ENCODE measurements around the gene CLCN6. TPM values are rescaled to one million over a fixed set of nuclear protein-coding genes. Genes with fewer than 3 reads are reported as not detected.

Gene CLCN6
- total and polyA plus RNA-seq, 10 of the 15 experiments (the other 5 are each of a cell fraction or from before 2014, with no cell fraction given), result 2.2 to 20.9 (median 10.2) TPM

DNA sequence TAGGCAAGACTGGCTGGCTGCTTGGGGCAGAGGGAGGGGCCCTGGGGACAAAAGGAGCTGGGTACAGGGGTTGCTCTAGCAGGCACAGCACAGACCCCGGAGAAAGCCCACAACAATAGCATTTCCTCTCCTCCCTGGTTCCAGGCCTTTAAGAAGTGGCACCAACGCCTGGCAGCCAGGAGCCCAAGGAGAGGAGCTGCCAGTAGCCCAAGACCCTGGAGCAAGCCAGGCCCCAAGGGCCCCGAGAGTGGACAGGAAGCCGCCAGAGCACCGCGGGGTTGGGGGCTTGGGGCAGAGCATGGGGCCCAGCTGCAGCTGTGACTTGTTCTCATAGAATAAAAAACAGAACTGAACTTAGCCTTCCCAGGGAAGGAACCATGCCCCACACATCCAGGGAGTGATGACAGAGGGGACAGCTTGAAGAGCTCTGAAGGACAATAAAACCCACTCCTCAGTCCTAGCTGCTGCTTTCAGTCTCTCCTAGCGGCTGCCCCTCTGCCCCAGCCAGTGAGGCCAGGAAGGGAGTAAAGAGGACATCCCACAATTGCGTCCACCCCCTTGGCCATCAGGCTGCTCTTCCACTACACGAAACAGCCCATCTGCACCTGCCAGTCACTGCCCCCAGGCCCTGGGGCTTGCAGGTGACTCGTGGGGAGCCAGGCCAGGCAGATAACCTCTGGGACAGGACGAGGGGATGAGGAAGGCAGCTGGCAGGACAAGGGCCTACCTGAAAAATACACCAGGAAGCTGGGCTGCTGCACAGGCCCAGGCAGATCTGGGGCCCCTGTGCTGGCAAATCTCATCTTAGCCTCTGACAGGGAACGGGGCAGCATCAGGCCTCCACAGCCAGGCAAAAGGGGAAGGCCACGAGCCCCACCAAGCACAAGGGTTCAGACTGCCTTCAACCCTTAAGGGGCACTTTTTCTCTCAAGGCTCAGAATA is 16.6 kb upstream of the CLCN6 start (continued):
- TF ChIP-seq, protein P1, sequence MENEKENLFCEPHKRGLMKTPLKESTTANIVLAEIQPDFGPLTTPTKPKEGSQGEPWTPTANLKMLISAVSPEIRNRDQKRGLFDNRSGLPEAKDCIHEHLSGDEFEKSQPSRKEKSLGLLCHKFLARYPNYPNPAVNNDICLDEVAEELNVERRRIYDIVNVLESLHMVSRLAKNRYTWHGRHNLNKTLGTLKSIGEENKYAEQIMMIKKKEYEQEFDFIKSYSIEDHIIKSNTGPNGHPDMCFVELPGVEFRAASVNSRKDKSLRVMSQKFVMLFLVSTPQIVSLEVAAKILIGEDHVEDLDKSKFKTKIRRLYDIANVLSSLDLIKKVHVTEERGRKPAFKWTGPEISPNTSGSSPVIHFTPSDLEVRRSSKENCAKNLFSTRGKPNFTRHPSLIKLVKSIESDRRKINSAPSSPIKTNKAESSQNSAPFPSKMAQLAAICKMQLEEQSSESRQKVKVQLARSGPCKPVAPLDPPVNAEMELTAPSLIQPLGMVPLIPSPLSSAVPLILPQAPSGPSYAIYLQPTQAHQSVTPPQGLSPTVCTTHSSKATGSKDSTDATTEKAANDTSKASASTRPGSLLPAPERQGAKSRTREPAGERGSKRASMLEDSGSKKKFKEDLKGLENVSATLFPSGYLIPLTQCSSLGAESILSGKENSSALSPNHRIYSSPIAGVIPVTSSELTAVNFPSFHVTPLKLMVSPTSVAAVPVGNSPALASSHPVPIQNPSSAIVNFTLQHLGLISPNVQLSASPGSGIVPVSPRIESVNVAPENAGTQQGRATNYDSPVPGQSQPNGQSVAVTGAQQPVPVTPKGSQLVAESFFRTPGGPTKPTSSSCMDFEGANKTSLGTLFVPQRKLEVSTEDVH (IDR thresholded peaks at IDR 0.05; ENCODE audit: low read depth, partially characterized antibody), result no peak
- no peak for TF ChIP-seq FOXK2 (IDR thresholded peaks at IDR 0.05)
- TF ChIP-seq JUND (IDR thresholded peaks at IDR 0.05; ENCODE audit: low read depth, low read length), result no peak
- TF ChIP-seq CHD1 (IDR thresholded peaks at IDR 0.05; ENCODE audit: low read depth, low read length), result no peak
- no peak for TF ChIP-seq ZZZ3 (IDR thresholded peaks at IDR 0.05; ENCODE audit: control insufficient read depth, insufficient read length, low read depth)
- TF ChIP-seq ATF7 (IDR thresholded peaks at IDR 0.05; ENCODE audit: low read depth), result no peak
- TF ChIP-seq, protein P2, sequence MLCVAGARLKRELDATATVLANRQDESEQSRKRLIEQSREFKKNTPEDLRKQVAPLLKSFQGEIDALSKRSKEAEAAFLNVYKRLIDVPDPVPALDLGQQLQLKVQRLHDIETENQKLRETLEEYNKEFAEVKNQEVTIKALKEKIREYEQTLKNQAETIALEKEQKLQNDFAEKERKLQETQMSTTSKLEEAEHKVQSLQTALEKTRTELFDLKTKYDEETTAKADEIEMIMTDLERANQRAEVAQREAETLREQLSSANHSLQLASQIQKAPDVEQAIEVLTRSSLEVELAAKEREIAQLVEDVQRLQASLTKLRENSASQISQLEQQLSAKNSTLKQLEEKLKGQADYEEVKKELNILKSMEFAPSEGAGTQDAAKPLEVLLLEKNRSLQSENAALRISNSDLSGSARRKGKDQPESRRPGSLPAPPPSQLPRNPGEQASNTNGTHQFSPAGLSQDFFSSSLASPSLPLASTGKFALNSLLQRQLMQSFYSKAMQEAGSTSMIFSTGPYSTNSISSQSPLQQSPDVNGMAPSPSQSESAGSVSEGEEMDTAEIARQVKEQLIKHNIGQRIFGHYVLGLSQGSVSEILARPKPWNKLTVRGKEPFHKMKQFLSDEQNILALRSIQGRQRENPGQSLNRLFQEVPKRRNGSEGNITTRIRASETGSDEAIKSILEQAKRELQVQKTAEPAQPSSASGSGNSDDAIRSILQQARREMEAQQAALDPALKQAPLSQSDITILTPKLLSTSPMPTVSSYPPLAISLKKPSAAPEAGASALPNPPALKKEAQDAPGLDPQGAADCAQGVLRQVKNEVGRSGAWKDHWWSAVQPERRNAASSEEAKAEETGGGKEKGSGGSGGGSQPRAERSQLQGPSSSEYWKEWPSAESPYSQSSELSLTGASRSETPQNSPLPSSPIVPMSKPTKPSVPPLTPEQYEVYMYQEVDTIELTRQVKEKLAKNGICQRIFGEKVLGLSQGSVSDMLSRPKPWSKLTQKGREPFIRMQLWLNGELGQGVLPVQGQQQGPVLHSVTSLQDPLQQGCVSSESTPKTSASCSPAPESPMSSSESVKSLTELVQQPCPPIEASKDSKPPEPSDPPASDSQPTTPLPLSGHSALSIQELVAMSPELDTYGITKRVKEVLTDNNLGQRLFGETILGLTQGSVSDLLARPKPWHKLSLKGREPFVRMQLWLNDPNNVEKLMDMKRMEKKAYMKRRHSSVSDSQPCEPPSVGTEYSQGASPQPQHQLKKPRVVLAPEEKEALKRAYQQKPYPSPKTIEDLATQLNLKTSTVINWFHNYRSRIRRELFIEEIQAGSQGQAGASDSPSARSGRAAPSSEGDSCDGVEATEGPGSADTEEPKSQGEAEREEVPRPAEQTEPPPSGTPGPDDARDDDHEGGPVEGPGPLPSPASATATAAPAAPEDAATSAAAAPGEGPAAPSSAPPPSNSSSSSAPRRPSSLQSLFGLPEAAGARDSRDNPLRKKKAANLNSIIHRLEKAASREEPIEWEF (IDR thresholded peaks at IDR 0.05; ENCODE audit: insufficient replicate concordance, low read depth, low read length), result no peak
- TF ChIP-seq, protein P3, sequence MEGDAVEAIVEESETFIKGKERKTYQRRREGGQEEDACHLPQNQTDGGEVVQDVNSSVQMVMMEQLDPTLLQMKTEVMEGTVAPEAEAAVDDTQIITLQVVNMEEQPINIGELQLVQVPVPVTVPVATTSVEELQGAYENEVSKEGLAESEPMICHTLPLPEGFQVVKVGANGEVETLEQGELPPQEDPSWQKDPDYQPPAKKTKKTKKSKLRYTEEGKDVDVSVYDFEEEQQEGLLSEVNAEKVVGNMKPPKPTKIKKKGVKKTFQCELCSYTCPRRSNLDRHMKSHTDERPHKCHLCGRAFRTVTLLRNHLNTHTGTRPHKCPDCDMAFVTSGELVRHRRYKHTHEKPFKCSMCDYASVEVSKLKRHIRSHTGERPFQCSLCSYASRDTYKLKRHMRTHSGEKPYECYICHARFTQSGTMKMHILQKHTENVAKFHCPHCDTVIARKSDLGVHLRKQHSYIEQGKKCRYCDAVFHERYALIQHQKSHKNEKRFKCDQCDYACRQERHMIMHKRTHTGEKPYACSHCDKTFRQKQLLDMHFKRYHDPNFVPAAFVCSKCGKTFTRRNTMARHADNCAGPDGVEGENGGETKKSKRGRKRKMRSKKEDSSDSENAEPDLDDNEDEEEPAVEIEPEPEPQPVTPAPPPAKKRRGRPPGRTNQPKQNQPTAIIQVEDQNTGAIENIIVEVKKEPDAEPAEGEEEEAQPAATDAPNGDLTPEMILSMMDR (IDR thresholded peaks at IDR 0.05 in 2 of 3, conservative IDR thresholded peaks at IDR 0.05 in 1 of 3; ENCODE audit: control insufficient read depth in 2 of 3, extremely low read depth in 1 of 3, insufficient read depth in 1 of 3, low read depth in 3 of 3, low read length in 3 of 3), result no peak
- TF ChIP-seq GATAD2B (conservative IDR thresholded peaks at IDR 0.05; ENCODE audit: low read depth), result no peak
- no peak for TF ChIP-seq ZNF207 (IDR thresholded peaks at IDR 0.05; ENCODE audit: borderline replicate concordance)
- TF ChIP-seq ZNF217 (IDR thresholded peaks at IDR 0.05), result no peak
